Activated gamma-delta T cell treated with Interleukin-2 at 50 U/mL for 16 hours (primary cell): ENCODE data around the gene P3H1.
"Not testable (repeated sequence)": the region's sequence is repeated elsewhere in the genome, so short reads cannot be mapped to it uniquely, and the experiment has no call there.

Experiments
- DNase-seq: peaks from one replicate; pipeline ENCODE4 v3.0.0-alpha.2; 2020

Gene P3H1, protein sequence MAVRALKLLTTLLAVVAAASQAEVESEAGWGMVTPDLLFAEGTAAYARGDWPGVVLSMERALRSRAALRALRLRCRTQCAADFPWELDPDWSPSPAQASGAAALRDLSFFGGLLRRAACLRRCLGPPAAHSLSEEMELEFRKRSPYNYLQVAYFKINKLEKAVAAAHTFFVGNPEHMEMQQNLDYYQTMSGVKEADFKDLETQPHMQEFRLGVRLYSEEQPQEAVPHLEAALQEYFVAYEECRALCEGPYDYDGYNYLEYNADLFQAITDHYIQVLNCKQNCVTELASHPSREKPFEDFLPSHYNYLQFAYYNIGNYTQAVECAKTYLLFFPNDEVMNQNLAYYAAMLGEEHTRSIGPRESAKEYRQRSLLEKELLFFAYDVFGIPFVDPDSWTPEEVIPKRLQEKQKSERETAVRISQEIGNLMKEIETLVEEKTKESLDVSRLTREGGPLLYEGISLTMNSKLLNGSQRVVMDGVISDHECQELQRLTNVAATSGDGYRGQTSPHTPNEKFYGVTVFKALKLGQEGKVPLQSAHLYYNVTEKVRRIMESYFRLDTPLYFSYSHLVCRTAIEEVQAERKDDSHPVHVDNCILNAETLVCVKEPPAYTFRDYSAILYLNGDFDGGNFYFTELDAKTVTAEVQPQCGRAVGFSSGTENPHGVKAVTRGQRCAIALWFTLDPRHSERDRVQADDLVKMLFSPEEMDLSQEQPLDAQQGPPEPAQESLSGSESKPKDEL

DNA sequence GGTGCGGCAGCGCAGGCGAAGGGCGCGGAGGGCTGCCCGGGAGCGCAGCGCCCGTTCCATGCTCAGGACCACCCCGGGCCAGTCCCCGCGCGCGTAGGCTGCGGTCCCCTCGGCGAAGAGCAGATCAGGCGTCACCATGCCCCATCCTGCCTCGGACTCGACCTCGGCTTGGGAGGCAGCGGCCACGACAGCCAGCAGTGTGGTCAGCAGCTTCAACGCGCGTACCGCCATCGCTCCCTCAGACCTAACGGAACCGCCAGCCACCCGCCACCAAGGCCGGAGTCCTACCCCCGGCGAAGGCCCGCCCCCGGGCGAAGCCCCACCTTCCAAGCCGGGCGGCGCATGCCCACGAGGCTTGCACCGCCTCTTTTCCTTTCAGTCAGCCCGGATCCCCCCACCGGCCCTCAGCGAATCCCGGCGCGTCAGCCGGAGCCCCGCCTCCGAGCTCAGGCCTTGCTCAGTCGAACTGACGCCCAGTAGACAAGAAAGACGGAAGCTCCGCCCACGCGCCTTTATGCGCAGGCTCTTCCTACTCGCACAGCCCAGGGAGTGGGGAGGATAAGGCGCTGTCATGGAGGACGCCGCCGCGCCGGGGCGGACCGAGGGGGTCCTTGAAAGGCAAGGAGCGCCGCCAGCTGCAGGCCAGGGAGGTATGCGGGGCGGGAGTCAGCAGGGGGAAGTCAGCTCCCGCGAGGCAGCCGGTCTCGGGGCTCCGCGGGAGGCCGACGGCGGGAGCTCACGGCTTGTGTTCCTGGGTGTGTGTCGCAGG is at the start of gene P3H1, which contains the start of gene C1orf50:
P3H1 (minus strand) TSS at position 288 of the 769 bp plus-strand sequence; CDS start at position 231, 57 bp downstream.
C1orf50 (plus strand) TSS at position 509 of the 769 bp plus-strand sequence; CDS start at position 572, 63 bp downstream.
- peak; percentile 99 for DNase-seq

DNA sequence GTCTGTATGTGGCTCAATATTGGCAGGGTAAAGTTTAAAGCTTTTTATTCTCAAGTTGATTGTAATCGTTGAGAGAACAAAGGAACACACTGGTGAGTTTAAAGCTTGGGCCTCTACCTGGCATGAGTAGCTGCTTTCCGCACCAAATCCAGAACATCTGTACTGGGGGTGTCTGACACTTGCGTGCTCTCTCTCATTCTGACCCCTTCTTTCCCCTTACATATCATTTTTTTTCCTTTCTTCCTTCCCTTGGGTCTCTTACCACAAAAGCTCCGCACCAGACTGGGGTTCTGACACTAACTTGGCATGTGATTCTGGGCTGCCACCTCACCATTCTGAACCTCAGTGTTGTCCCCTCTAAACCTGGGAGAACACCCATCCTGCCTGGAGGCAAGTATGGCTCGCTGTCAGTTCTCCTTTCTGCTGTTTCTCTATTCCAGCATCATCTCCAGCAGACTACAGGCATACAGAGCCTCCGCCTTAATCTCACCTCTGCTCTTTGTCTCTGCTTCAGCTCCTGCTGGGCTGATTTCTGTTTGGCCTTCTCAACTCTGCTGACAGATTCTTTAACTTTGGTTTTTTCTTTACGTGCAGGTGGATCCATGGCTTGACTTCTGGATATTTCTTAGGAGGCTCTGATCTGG is 49.2 kb upstream of the P3H1 start:
- no peak for DNase-seq

DNA sequence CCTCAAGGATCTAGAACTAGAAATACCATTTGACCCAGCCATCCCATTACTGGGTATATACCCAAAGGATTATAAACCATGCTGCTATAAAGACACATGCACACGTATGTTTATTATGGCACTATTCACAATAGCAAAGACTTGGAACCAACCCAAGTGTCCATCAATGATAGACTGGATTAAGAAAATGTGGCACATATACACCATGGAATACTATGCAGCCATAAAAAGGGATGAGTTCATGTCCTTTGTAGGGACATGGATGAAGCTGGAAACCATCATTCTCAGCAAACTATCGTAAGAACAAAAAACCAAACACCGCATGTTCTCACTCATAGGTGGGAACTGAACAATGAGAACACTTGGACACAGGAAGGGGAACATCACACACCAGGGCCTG is 48.0 kb upstream of the P3H1 start:
- DNase-seq = not testable (repeated sequence)

DNA sequence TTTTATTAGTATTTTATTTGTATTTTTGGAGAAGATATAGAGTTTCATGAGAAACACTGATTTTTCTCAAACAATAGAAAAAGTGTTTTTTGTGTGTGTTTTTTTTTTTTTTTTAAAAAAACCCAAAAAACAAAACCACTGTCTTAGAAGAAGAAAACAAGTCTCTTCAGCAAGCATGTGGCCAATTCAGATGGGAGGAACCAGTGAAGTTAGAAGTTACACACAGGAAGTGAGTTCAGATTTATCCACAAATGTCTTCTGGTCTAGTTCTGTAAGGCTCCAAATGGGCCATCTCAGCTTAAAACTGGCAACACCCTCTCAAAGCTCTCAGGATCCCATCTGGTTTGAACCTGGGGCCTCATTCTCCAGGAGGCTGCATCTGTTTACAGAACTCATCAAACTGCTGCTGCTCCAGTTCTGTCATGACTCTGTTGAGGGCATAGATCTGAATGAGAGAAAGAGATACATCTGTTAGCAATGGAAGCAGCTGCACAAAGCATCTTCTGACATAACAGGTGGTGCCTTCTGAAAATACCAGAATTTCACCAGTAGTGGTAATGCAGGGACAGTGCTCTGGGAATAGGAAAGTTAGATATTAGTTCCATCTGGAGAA is 40.3 kb upstream of the P3H1 start:
- no peak for DNase-seq

DNA sequence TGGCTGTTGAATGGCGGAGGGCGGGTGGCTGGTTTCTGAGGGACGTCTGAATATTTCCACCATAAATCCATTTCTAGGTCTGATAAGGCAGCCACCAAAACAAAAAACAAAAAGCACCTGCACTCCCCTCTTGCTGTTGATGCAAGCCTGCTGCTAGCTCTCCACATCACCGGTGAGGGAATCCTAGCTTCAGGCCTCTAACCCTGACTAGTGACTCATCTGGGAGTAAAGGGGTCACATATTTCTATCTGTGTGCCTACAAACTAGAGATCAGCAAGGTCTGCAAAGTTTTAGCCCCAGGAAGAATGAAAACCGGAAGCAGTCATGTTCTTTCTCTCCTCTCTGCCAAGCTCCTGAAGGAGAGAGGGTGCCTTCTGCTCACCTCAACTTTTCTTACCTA is 39.8 kb upstream of the P3H1 start:
- no peak for DNase-seq

DNA sequence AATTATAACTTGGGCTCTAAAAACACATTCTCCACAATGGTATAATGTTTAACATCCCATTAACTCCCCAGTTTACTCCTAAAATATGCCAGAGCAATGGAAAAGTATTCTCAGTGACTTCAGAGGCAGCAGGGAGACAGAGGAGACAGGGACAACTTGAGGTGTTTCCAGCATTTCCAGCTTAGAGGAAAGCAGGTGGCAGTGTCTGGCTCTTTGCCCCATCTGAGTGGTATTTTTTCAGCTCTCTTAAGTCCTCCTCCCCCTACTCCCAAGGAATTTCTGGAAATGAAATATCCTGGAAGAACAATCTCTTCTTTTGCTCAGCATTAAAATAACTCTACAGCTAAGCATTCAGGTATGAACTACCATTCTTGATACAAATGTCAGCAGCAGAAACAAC is 39.3 kb upstream of the P3H1 start:
- no peak for DNase-seq

DNA sequence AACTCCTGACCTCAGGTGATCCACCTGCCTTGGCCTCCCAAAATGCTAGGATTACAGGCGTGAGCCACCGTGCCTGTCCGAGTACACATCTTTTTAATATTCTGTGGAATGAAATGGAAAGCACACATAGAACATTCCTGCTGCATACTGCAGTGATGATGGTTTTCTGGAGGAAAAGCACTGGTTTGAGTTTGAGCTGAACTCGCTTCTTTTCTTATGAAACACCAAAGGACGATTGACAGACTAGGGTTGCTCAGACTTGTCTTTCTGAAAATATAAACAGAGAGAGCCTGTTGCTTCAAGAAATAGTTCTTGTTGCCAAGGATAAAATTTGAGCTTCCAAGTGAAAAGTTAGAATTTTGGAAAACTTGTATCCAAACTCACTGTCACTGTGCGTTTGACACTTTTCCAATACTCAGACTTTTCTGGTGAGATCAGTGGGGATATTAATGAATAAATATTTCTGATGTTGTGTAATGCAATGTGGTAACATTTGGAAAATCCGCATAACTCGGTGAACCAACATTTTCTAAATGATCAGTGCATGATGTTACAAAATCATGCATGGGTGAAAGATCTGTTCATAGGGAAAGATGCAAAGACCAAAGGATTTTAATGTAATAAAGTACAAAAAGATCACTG is 35.1 kb upstream of the P3H1 start:
- DNase-seq = no peak

DNA sequence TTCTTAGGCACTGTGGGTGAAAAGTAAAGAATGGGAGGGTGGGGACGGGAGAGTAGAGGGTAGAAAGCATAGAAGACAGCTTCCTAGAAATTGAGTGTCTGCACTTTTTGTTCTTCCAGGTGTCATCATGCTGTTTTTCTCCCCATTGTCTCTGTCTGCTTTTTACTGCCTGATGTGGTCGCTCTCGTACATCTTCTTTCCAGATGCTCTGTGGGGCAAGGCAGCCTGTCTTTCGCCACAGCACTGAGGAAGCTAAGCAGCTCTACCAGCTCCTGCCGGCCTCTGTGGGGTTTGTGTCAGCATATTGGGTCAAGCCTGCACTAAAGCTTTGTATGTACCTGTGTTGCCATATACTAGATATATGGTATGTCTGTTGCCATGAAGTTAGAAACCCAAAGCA is 31.2 kb upstream of the P3H1 start:
- DNase-seq = no peak

DNA sequence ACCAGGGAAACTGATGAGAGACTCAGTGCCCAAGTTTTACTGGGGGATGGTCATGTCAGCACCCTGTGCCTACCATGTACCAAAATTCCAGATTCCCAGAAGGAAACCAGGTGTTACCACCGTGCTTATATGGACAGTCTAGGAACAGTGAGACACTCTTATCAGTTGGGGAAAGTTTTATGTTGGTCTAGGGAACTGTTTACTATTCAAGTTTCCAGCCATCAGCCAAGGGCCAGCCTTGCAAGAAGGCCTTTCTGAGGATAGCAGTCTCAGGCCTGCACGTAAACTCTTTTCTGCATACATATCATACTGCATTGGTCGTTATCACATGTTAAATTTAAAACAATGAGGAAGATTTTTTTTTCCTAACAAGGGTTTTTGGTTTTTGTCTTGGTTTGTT is 30.6 kb upstream of the P3H1 start:
- DNase-seq = no peak

DNA sequence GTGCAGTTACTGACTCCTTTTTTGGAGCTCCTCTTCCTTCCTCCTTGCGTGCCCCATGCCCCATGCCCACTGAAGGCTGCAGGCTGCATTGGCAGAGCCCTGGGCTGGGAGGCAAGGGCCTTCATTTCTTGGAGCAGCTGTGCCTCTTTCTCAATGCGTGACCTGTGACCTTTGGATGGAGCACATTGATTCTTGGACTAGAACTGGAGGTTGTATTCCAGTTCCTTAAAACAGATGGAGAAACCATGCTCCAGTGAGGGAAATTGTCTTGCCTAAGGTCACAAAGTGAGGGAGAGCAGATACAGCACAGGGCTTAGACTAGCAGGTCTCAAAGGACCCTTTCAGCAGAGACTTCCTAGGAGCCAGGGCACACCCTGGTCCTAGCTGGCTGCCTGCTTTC is 27.0 kb upstream of the P3H1 start:
- no peak for DNase-seq

DNA sequence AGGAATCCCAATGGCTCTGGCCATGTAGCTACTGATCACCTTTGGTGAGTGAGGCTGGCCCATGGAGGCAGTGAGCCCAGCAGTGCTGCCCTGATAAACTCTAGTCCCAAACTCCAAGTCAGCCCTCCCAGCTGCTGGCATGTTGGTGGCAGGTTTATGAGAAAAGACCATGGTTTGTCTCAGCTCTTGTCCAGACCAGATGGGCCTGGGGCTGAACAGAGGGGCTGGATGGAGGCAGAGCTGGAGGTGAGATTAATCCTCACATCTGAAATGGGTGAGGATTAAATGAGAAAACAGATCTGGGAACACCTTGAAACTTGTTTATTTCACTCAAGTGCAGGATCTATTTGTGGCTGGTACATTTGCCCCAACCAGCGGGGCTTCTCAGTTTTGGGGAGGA is 21.2 kb upstream of the P3H1 start:
- no peak for DNase-seq

DNA sequence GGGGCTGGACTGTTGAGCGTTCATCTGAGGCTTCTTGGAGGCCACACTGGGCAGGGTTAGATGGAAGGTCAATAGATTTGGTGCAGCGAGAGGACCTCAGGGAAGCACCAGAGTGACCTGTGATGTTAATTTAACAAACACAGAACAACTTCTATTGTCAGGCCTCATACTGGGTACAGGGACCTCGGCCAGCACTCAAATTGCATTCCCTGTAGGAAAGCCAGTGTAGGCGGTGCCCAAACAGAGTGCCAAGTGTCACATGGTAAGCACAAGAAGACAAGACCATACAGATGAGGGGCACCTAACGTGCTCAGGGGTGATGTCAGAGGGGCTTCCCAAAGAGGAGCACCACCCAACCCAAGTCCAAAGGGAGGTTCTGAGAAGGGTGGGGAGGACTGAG is 19.3 kb upstream of the P3H1 start:
- DNase-seq = no peak

DNA sequence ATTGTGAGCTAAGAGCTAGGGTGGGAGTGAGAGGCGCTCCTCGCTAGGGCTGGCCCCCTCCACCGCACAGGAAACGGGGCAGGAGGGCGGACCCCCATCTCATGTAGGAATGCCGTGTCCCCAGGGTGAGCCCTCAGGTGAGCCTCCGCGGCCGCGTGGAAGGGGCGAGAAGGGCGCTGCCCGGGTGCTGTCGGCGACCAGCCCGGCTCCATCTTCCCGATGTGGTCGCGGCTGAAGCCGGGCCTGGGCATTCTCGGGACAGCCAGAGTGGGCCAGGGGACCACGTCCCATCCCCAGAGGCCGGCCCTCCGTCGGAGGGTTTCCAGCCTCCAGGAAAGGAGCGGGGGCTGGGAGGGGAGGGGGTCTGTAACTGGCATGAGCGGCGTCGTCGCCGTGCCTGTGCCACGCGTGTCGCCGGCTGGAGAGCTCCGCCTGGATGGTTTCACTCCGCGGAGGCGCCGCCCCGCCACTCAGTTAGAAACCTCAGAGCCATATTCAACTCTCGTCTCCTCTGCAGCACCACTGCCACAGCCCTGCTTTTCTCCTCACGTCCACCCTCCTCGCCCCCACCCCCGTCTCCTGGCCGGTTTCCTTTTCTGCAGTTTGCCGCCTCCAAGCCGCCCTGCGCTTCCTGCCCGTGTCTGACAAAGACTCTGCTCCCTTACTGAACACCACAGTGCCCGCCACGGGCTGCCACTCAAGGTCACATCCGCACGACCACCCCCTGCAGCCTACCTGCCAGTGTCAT is 18.3 kb upstream of the P3H1 start, which contains the start of gene TMEM269:
TMEM269 (plus strand) TSS at position 46 of the 748 bp plus-strand sequence. CDS start 4,903 bp downstream, outside the sequence.
- peak; percentile 49 for DNase-seq

DNA sequence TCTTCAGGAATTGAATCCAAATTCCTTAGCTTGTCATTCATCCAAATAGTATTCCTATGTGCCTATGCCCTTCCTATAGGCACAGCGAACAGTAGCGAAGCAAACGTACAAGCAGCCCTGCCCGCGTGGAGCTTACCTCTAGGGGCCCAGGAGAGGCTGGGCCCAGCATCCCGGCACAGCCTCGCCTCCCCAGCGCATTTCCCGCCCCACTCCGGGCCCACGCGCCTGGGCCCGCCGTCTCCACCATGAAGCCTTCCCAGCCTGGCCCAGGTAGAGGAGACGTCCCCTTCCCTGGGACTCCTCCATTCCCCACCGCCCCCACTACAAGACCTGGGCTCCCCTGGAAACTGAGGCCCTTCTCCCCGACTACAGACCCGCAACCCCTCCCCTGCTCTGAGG is 17.7 kb upstream of the P3H1 start:
- no peak for DNase-seq

DNA sequence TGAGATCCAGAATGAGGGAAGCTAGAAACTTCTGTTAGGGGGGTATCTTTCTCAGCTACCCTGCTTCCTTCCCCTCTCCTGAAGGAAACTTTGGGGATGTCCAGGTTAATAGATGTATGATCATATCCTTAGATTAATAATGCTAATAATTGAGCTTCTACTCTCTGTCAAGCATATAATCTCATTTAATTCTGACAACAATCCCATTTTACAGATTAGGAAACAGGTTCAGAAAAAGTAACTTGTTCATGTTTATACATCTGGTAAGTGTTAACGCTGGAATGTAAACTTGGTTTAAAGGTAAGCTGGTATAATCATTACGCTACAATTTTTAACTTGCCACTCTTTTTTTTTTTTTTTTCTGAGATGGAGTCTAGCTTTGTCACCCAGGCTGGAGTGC is 16.3 kb upstream of the P3H1 start:
- no peak for DNase-seq

DNA sequence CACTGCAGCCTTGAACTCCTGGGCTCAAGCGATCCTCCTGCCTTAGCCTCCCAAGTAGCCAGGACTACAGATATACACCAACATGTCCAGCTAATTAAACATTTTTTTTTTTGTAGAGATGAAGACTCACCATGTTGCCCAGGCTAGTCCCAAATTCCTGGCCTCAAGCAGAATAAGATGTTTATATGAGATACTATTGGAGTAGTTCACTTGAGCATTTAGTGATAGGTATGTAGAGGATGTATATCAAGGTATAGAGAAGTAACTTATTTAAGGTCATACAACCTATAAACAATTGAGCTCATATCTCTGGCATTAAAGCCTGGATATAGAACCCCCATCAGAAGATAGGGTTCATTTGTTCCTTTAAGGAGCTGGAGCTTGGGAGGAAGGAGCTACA is 13.3 kb upstream of the P3H1 start:
- no peak for DNase-seq

DNA sequence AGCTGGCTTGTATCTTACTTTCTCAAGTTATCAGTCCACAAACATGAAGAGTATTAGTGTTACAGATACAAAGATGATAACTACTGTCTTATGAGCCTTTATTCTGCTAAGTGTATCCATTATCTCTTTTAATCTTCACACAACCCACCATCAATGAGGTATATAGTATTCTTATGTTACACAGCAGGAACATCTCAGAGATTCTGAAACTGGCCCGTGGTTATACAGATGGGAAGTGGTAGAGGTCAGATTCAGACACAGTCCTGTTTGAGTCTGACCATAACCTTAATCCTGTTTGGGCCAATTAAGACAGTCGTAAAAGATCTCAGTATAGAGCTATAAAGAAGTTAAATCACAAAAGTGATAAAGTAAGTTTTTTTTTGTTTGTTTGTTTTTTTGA is 12.9 kb upstream of the P3H1 start:
- no peak for DNase-seq

DNA sequence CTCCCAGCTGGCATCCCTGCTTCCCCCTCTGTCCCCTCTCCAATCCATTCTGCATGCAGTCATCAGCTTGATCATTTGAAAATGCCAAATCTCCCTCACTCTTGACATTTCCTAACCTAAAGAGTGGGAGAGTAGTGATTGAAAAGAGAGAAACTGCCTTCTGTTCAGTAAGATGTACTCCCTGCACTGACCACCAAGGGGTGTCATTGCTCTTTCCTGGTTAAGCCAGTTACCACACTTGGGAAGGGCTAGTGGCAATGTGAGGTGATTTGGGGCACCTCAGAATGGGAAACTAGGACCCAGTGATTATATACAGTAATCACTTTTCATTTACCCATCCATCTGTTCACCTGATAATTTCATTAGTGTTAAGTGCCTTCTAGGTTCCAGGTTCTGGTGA is 11.0 kb upstream of the P3H1 start:
- no peak for DNase-seq

DNA sequence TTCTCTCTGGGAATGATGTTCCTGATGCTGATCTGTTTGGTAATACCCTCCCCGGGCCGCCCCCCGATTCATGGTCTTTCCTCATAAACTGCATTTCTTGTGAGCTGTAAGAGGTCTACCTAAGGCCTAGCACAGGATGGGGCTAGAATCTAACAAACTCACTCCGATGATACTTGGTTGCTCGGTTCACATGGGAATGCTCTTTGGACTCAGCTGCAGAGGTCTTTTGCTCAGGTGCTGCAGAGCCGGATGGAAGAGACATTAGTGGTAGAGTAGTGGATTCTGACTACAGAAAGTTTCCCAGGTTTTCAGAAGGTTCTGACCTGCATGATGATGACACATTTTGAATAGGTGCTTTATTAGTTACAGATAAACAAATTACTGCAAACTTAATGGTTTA is 9.7 kb upstream of the P3H1 start:
- DNase-seq = no peak

DNA sequence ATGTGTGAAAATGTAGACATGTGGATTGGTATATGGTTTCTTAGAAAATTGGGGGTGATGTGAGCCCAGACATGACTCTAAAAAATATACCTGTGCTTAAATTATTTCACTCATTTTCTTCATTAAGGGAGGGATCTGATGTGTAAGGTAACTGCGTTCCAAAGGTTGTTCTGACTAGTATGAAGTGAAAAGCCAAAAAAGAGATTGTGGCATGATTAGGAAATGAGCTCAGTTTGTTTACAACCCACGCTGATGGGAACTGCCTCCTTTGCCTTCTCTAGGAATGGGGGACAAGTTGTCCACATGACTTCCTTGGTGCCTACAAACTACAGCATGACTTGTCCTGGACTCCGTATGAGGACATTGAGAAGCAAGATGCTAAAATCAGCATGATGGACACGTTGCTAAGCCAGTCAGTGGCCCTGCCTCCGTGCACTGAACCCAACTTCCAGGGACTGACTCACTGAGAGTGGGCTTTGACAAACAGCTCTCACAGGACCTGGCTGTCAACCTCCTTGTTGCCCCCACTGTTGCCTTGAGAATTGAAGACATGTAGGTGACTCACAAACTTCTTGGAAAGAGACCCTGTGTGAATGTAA is 8.2 kb upstream of the P3H1 start:
- DNase-seq = no peak

DNA sequence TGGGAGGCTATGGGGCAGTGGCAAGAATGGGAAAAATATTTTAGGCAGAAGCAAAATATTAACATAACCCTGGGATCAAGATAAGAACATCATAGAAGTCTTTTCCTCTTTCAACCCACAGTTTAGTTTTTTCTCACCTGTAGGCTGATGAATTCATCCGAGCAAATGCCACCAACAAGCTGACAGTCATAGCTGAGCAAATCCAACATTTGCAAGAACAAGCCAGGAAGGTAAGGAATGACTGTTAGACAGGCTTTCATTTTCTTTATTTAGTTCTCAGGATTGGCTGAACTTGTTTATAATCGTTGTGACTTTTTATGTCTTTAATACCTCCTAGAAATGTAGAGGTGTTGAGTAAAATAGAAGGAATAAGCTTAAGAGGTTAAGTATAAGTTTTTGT is 6.6 kb upstream of the P3H1 start:
- DNase-seq = no peak
